CD4-positive, alpha-beta T cell treated with Interleukin-2 at 100 ng/mL for 4 hours (primary cell): ENCODE results near the gene AFF3.

ENCODE experiments used
- DNase-seq: peaks from one replicate; pipeline ENCODE4 v3.0.0-alpha.2; 2020; ENCODE audit warnings: low spot score

The AFF3 gene

DNA sequence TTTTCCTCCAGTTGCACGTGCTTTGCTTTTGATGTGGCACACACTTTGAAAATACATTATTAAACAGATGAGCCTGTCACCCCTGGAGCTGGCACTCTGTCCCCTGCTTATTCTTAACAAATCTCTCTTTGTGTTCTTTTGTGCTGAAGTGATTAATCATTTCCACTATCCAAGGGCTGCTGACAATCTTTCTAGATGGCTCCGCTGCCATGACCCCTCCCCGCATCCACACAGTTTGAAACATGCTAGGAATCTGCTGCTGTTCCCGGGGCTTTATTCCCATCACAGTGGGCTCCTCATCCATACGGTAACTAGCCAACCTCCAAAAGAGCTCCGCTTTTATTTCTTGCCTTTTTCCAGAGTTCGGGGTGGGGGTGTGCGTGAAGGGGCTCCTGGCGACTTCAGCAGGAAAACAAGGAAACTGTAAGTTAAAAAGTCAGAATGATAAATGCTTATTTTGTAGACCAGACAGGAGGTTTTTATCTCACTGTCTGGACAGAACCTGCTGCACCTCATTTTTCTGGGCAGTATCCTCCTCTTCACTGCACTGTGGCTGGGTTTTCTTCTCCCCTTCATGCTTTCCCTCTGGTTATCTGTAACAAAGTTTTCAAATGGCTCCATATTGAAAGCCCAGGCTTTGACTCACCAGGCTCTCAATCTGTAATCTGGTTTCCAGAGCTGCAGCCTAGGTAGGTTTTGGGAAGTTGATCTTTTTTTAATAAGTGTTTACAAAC is 319.7 kb downstream of the AFF3 start:
- DNase-seq, result no peak

DNA sequence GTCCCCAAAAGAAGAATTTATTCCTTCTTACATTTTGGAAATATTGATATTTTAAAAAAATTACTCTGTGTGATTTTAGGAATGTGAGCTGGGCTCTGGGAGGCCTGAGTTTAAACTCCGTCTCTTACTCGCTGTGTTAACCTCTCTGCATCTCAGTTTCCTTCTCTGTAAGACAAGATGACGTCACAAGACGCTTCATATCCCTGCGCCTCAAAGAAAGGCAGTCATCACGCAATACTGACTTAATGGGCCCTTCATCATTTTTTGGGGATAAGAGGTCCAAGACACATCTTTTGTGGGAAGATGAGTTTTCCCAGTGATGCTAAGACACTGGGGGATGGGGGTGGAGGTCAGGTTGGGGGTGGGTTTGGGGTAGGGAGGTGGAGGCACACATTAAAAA is 320.4 kb downstream of the AFF3 start:
- DNase-seq, result no peak

DNA sequence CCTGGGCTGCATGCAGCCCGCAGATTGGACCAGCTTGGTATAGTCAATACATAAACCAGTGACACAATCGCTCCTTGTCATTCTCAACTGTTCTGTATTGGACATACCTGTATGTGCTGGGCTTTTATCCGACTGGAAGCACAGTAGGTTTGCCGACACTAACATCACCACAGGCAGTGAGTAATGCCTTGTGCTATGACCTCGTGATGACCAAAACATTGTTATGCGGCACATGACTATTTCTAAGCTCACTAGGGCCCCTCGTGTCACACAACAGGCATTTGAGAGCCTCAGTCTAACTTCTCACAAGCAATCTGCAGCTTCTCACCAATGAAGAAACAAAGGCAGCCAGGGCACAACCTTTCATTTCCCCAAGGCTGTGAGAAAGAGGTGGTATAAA is 320.8 kb downstream of the AFF3 start:
- no peak for DNase-seq

DNA sequence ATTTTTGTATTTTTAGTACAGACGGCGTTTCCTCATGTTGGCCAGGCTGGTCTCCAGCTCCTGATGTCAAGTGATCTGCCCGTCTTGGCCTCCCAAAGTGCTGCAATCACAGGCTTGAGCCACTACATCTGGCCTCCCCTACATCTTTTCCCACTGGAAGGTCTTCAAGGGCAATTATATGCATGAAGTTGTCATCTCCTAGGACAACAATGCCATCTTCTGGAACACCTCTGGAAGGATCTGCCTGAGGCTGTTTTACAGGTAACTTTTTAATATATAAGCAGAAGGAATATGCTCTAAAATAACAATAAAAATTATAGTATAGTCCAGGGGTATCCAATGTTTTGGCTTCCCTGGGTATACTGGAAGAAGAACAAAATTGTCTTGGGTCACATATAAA is 321.4 kb downstream of the AFF3 start:
- DNase-seq, result no peak

DNA sequence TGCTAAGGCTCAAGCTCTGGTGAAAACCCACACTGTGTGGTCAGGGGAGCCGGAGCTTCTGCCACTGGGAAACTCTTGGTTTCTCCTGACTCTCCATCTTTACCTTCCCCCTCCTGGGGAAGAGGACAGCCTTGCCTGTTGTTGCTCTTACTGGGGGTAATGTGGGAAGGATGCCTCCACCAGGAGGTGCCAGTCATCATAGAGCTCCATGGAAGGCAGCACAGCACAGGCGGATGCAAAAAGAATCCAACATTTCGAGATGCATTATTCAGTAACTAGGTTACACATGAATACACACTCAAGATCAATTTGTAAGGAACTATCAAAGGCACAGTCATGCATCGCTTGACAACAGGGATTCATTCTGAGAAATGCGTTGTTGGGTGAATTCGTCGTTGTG is 322.6 kb downstream of the AFF3 start:
- DNase-seq, result no peak

DNA sequence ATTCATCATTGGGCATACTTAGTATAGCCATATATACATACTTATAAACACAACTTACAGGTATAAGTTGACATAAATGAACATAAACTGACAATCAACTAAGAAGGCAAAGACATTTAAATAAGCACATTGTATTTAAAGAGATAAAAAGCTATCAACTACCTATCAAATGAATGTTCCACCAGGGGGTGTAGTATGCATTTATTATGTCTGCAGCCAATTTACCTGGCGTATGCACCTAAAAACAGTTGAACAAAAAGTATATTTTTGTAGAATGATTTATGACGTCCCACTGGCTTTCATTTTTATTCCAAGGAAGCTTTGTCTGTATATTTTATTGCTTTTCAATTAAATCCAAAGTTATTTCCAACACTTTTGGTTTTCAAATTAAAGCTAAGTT is 323.5 kb downstream of the AFF3 start:
- no peak for DNase-seq

DNA sequence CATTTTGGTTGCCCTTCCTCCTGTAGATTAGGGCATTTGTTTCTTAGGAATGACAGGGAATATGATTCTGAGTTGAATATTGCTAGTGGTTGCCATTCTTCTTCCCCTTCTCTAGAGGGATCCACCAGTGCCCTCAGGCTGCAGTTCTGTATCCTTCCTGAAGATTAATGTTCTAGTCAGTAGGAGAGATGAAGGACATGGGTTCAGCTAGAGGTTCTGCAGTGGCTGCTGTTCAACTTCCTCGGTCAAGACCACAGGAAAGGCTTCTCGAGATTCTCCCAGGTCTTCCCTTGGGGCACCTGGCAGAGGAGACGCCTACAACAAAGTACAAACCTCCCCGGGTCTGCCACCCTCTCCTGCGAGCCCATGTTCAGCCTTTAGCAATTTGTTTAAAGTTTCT is 325.5 kb downstream of the AFF3 start:
- DNase-seq, result no peak

DNA sequence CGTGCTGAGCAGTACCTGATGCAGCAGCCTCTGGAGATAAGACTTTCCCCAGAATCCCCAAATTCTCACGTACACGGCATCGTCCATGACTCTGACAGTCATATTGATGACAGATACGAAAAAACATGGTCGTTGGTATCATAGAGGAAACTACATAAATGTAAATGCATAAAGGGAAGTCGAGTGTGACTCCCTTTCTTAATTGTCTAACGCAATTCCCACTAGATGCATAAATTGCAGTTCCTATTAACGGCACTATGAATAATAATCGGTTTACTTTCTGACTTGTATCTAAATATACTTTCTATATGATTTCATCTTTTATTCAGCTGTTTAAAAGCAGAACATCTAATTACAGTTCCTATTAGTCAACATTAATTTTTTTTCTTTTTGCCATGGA is 330.0 kb downstream of the AFF3 start:
- DNase-seq, result no peak

DNA sequence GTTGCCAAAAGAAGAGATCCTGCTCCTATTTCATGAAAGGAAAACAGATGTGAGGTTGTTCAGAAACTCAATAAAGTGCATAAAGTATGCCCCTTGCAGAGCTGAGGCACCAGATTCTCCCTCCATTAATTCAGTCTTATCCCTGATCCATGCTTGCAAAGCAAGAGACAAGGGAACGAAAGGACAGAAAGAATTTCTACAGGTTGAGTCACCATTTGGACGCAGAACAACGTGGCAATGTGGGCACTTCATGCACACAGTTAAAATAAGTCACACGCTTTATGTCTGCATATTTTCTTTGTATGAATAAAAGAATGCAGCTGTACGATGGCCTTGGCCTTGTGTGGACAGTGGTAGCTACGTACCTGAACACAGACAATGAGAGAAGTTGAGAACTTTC is 330.8 kb downstream of the AFF3 start:
- DNase-seq, result no peak

DNA sequence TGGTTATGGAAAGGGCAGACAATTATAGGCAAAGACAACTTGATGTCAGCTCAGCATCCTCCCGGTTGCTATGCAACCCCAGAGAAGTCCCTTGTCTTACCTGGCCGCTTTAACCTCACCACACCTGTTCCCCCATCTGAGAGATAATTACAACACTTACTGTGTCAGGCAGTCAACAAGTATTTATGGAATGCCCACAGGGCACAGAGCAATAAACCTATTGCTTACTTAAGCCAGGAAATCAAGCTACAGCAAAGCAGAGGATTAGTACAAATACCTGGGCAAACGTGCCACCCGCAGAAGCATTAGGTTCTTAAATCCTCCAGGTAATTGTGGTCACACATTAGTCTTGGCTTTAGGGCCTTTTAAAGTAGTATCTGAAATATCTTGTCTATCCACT is 332.2 kb downstream of the AFF3 start:
- DNase-seq, result no peak

DNA sequence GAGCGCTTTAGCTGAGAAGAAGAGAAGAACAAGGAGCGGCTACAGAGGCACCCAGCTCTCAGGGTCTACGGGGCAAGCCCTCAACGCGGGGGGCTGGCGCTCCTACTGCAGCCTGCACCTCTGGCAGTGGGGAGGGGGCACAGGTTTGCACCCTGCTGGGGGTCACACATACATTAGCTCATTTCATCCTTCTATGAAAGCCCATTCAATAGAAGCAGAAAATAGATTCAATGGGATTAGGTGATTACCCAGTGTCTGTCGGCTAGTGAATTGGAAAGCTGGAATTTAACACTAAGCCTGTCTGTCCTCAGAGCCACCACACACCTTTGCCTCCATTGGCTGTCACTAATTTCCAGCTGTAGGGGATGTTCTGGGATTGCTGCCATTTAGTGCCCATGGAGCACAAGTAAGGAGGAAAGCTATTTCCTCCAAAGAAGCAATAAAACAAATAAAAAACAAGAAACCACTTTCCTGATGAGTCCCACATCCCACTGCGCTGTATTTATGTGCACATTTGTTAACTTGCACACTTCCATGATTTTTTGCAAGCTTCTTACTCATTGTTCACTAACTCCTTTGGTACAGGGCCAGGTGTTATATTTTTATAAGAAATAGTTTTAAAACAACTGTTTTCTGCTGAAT is 333.0 kb downstream of the AFF3 start:
- DNase-seq, result no peak

DNA sequence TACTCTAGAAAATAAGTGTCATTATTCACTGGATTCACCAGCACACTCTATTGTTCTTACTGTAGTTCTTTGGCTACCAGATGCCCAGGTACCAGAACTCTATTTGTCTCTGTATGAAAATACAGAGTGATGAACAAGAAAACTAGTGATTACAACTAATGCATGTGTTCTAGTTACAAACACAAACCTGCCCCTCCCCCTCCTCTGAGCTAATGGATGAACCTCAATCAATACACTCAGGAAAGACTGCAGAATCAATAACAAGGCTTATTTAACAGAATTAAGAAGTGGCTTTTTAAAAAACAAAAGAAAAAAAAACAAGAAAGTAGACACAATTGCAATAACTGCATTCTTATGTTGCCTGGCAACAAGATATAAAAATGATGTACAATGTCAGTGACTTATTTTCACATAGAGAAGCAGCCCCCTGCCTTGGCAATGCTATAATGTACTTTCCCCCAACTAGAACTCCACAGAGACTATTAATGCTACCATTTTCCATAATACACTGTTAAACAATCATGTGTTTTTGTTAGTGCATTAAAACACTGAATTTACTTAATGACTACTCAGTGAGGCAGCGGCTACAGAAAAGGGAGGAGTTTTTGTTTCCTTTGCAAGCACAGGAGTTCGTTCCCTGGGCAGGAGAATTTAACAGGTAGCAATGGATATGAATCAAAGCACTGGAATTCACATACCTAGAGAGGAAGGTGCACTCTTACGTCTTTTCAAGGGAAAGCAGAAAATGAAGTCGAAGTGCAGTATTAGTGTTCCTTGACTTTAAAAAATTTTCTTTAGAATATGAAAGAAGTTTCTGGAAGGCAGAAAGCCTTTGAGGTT is 333.8 kb downstream of the AFF3 start:
- DNase-seq, result no peak

DNA sequence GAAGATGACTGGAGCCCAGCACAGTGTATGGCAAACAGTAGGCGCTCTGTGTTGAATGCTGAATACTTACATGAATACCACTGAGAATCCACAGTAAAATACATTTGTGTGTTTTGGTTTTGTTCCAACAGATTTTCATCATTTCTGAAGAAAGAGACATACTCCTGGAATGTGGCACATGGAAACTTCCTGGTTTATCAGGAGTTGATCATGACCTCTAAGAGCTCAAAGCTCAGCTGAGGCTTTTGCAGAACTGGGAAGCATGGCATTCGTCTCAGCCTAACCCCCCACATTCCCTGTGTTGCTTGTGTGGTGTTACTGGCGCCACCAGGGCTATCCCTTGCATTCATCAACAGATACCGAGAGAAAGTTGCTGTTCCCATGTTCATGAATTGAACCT is 335.6 kb downstream of the AFF3 start:
- DNase-seq, result no peak

DNA sequence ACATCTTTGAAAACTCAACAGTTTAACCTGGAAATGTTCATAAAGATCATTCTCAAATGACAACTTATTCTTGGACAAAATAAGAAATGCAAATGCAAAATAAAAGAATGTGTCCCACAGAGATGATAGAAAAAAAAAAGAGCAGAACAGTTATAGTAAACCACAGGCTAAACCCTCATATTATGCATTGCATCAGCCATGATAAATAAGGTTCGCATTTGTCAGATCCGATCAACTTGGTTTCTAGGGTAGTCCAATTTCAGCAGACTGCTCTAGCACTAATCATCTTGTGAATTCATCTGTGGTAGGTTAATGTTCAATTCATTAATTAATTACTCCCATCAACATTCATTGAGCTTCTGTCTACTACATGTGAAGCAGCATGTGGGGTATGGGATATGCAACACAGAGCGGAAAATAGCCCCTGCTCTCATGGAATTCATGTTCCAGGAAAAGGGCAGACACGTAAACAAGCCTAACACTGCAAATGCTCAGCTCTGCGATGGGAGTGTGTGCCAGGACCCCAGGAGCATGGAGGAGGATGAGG is 336.4 kb downstream of the AFF3 start:
- DNase-seq, result no peak

DNA sequence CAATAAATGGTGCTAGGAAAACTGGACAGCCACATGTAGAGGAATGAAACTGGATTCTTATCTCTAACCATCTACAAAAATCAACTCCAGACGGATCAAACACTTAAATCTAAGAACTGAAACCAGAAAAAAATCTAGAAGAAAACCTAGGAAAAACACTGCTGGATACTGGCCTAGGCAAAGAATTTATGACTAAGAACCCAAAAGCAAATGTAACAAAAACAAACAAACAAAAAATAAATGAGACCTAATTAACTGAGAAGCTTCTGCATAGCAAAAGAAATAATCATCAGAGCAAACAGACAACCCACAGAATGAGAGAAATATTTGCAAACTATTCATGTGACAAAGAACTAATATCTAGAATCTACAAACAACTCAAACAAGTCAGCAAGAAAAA is 338.5 kb downstream of the AFF3 start:
- DNase-seq, result no peak

DNA sequence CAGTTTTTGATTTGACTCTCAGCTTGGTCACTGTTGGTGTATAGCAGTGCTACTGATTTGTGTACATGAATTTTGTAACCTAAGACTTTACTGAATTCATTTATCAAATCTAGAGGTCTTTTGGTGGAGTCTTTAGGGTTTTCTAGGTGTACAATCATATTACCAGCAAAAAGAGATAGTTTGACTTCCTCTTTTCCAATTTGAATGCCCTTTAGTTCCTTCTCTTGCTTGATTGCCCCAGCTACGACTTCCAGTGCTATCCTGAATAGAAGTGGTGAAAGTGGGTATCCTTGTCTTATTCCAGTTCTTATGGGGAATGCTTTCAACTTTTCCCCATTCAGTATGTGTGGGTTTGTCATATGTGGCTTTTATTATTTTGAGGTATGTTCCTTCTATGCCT is 339.7 kb downstream of the AFF3 start:
- DNase-seq, result no peak

DNA sequence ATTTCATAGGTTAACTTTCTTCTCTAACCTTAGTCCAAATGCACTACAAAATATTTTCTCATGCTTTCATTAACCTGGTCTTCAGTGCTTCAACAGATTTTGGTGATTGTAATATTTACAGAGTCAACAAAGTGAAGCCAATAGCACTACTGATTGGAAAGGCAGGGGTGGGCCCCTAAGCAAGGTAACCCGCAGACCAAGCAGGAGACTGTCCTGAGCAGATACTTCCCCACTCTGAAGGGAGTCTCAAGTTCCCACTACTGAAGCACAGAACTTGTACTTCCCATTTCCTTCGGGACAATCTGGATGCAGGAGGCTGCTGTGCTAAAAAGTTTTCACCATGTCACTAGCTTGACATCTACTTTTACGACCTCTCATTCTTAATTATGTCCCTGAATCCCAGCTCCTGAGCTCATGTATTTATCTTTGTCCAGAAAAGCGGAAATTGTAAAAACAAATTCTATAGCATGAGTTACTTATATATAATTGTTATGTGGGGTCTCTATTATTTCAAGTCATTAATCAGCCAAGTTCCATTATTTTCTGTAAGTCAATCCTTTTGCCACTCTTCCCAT is 341.0 kb downstream of the AFF3 start:
- no peak for DNase-seq

DNA sequence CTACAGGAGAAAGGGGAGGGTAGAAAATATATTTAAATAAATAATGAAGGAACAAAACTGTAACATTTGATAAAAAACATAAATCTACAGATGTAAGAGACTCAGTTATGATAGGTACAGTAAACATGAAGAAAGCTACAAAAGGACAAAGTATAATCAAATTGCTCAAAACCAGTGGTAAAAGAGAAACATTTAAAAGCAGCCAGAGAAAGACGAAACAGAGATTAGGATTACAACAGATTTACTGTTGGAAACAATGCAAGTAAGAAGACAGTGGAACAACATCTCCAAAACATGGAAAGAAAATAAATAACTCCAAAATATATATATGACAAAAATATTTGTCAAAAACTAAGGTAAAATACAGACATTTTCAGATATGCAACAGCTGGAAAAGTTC is 344.9 kb downstream of the AFF3 start:
- no peak for DNase-seq

DNA sequence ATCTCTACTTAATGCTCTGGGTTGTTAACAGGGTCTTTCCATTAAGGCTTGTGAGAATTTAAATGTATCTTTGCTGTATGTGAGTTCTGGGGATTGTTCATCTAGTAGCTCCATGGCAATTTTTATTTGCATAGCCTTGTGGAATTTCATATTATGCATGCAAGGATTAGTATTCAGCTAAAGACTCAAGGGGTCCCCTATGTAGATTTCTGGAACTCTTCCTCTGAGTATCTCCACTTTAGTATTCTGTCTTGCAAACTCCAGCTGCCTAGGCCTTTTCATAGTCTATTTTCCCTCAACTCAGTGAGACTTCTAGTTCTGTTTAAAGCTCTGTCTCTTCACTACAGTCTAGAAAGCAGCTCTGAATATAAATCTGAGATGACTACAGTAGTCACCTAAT is 348.0 kb downstream of the AFF3 start:
- no peak for DNase-seq

DNA sequence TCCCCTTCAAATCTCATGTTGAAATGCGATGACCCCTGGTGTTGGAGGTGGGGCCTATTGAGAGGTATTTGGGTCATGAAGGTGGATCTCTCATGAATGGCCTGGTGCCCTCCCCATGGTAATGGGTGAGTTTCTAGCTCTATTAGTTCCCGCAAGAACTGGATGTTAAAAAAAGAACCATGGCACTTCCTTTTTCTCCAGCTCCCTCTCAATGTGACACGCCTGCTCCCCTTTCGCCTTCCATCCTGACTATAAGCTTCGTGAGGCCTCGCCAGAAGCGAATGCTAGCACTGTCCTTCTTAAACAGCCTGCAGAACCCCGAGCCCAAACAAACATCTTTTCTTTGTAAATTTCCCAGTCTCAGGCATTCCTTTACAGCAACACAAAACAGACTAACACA is 349.4 kb downstream of the AFF3 start:
- DNase-seq, result no peak

DNA sequence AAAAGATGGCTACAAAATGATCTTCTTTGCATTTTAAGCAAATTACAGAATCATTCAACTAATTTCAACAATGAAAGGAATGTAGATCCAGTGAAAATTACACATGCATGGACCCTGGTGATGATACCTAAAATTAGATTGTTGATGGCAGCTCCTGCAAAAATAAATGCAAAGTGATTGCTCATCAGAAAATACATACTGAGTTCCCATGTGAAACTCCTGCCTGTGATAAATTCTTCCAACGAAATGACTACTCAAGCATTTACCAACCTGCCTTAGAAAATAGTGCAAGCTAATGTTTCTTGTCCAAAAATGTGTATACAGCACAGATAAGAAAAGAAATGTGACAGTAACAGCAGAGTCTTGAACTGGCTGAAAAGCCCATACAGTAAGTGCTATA is 352.5 kb downstream of the AFF3 start:
- no peak for DNase-seq

DNA sequence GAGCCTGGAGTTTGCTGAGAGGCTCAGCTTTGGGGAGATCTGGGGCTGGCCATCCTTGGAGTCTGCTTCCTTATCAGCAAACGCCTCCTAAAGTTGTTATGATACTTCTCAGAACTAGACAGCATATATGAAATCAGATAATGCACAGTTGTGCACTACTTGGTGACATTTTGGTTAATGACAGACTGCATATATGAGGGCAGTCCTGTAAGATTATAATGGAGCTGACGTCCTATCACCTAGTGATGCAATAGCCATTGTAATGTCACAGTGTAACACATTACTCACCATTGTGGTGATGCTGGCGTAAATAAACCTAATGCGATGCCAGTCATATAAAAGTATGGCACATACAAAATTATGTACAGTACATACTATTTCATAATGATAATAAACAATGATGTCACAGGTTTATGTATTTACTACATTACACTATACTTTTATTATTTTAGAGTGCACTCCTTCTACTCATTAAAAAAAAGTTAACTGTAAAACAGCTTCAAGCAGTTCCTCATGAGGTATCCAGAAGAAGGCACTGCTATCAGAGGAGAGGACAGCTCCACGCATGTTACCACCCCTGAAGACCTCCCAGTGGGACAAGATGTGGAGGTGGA is 354.5 kb downstream of the AFF3 start:
- DNase-seq, result no peak
